ENCODE results near the gene SCTR. TPM values are rescaled to one million over a fixed set of nuclear protein-coding genes. Genes with fewer than 3 reads are reported as not detected.

Gene SCTR
- total RNA-seq = not detected in 2 replicates

DNA sequence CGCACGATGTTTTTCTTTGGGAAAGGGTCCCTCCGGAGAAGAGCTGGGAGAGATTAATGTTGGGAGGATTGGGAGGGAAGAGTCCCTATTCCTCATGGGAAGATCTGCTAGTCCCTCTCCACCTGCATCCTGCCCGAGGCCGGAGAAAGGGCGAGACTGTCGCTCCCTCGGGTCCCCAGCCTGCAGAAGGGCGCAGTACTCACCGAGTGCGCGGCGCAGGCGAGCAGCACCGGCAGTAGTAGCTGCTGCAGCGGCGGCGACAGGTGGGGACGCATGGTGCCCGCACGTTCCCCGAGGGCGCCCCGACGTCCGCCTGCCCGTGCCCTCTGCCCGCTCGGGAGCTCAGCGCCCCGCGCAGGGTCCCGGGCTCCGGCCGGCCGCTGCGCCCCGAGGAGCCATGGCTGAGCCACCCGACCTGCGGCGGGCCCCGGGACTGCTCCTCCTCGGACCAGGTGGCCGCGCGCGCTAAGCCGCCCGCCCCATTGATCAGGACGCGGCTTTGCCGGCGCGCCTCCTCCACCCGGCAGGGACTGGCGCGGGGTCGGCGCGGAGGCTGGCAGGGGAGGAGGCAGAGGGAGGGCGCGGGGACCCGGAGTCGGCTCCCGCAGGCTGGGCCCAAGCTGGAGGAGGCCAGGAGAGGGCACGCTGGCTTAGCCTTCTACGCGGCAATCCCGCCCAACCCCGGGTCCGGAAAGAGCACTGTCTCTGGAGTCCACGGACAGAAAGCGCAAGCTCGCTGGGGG is at the start of gene SCTR:
Gene SCTR (minus strand): TSS at position 532 of the 743 bp plus-strand sequence. CDS start 257 bp downstream, at position 275.
- intact Hi-C loops (cut with micrococcal nuclease) = no loop called here

DNA sequence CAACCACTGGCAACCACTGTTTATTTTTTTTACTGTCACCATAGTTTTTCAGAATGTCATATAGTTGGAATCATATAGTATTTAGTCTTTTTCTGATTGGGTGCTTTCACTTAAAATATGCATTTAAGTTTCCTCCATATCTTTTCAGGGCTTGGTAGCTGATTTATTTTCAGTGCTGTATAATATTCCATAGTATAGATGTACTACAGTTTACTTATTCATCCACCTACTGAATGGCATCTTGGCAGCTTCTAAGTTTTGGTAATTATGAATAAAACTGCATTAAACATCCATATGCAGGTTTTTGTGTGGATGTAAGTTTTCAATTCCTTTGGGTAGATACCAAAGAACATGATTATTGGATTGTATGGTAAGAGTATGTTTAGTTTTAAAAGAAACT is 43.0 kb upstream of the SCTR start:
- intact Hi-C loops (cut with micrococcal nuclease) = no loop called here

DNA sequence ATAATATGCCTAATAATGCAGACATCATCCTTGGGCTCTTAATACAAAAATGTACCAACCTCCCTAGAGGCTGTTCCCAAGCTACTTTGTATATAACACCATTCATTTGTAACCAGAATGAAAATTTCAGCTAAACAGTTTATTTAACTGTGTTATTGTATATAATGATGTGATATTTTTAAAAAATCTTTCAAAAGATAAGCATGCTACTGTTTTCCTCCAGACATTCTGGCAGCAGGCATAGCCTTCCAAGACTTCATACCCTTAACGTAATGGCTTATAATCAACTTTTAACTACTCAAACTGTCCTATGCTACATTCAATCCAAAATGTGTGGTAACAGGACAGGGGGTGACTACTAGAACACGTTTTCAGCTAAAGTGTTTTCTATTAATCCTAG is 41.2 kb upstream of the SCTR start:
- intact Hi-C loops (cut with micrococcal nuclease) = no loop called here

DNA sequence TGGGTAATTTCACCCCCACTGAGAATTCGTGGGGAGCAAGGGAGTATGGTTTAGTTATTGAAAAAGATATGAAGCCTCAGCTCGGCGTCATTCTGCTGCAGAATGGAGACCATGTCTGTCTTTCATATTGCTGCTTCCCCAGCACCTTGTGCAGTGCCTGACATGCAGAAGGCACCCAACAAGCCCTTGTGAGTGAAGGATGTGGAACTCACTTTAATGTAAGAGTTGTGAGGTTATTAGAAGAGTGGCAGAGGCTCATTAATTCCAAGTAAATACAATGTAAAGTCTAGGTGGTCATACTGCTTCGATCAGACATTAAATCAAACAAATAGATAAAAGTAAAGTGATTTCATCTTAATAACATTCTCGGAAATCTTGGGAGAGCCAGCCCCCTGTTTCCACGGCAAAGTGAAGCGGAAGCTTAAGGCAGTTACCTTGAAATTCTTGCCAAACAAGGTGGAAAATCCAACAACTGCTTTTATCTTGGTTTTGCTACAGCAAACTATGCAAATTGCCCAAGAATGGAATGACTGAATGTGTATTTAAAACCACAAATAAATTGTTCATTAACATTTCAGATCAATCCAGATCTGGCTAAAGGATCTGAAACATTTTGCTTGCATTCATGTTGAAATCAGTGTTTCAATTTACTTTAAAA is 29.5 kb upstream of the SCTR start:
- intact Hi-C loops (cut with micrococcal nuclease) = no loop called here

DNA sequence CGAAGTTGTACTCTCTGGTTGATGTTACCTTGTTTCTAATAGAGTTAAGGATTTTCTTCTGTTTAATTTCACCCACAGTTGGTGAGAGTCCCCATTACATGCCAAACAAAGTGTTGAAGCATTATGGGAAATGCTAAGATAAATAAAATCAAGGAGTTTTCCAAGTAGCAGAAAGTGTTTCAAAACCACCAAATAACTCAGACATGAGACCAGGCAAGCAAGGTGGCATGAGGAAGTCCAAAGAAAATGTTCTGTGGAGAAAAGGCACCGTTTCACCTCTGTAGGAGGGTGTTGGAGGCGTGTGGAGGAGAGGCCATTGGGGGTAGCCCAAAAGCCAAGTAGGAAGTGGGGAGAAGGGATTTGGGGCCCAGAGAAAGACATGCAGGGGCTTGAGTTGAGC is 28.6 kb upstream of the SCTR start:
- intact Hi-C loops (cut with micrococcal nuclease) = no loop called here

DNA sequence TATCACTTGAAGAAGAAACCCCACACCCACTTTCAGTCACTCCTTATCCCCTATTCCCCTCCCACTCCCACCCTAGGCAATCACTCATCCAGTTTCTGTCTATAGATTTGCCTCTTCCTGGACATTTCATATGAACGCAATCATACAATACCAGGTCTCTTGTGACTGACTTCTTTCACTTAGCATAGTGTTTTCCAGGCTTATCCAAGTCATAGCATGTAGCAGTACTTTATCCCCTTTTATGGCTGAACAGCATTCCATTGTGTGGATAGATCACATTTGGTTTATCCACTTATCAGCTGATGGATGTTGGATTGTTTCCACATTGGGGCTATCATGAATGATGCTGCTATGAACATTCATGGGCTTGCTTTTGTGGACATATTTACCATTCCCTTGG is 26.6 kb upstream of the SCTR start:
- intact Hi-C loops (cut with micrococcal nuclease) = no loop called here

DNA sequence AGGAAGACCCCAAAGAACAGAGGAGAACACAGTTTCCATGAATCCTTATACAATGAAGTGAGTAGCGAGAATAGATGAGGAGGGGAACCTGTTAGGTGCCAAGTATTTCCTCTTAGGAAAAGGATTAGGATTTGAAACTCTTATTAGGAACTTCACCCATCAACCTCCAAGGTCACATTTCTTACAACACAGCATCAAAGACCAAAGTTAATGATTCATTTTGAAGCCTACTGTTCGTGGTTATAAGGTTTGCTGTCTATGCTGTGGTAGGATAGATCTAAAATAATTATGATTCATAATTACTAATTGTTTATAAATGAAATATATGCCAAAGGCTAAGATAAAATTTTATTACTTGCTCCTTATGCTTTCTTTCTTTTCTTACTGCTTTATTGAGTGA is 26.1 kb upstream of the SCTR start:
- intact Hi-C loops (cut with micrococcal nuclease) = no loop called here

DNA sequence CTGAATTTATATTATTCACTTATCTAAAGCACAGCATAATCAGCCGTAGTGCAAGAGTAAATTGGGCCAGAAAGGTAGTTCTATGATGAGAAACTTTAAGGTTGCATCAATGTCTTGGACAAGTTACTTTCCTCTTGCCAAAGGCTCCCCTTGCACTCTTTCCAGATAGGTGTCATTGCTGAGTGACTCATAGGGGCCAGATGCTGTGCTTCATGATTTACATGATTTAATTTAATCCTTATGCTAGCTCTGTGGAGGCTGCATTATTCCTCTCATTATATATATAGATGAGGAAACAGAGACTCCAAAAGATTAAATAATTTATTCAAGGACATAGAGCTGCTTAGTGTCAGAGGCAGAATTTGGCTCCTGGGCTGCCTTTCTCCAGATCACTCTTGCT is 25.0 kb upstream of the SCTR start:
- intact Hi-C loops (cut with micrococcal nuclease) = no loop called here

DNA sequence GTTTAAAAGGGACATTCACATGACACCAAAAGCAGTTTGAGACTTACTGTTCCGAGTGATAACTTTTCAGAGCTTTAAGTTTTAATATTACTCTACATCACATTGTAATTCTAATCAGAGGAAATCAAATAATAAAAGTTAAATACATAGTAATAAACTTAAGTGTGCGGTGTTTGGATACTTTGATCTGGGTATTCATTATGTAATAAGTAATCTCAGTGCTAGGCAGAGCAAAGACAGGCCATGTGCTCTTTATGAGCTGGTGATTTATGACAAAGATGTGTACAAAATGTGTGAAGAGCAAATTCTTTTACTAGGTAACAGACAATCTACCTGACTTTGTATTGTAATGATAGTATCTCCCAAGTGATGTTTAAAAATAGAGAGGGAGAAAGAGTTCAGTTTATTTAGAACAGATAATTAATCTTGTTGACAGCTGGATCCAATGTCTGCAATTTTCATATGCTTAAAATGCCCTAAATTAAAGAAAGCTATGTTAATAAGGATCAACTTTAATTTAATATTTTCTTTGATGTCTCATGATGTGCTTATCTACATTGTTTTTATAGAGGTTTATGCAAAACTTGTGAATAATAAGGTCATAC is 24.3 kb upstream of the SCTR start:
- intact Hi-C loops (cut with micrococcal nuclease) = no loop called here

DNA sequence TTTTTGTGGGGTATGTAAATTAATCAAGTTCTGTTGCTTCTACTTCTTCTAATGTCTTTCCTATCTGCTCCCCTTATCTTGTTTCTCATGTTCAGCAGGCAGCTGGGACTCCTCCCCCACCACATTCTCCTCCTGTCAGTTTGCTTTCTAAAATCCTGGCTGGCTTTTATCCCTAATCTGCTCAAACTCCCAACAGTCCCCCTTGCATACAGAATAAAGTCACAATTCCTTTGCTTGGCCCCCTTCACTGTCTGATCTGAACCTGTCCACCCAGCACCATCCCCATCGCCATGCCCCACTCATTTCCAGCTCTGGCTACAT is 22.1 kb upstream of the SCTR start:
- intact Hi-C loops (cut with micrococcal nuclease) = no loop called here

DNA sequence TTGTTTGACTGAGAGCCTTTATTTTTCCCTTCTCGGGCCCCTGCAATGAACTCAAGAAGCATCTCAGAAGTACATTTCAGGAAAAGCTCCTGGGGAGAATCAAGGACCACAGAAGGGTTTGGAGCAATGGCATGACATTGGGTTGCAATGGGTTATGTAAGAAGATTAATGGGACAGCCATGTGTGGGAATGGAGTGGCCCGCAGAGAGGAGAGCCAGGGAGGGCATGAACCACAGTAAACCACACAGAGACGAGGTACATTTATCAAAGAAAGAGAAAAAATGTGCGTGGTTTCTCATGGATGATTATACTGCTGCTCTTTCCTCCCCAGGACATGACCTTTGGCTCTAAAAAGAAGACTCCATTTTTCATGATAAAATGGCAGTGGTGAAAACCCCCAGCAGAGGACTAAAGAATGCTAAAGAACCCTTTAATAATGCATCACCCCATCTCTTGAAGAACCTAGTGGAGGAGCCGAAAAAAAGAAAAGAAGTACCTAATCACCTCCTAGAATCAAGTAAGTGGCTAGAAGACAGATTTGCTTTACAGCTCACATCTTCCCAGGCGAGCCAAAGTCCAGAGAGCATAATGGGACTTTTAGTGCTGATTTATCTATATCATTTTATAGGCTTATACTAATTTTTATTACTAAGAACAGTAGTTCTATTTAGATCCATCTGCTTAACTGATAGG is 21.6 kb upstream of the SCTR start:
- intact Hi-C loops (cut with micrococcal nuclease) = no loop called here

DNA sequence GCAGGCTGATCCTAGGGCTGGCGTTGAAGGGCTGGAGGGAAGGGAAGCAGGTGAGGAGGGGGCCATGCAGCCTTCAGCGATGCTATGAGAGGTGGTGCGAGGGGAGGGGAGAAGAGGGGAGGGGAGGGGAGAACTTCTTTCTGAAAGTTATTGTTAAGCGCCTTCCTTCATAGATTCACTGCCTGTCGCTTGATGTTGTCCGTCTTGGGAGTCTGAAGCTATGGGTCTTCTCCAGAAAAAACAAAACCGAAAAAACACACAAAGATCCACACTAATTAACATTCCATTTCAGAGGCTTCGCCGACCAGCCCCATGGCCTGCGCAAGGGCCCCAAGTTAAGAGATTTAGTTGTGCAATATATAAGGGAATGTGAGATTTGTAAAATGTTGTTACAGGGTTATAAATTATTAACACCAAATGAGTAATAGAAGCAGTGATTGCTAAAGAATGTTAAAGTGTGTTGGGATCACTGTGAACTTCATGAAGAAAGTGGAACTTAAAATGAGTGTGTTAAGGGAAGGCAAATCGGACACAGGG is 20.7 kb upstream of the SCTR start:
- intact Hi-C loops (cut with micrococcal nuclease) = no loop called here

DNA sequence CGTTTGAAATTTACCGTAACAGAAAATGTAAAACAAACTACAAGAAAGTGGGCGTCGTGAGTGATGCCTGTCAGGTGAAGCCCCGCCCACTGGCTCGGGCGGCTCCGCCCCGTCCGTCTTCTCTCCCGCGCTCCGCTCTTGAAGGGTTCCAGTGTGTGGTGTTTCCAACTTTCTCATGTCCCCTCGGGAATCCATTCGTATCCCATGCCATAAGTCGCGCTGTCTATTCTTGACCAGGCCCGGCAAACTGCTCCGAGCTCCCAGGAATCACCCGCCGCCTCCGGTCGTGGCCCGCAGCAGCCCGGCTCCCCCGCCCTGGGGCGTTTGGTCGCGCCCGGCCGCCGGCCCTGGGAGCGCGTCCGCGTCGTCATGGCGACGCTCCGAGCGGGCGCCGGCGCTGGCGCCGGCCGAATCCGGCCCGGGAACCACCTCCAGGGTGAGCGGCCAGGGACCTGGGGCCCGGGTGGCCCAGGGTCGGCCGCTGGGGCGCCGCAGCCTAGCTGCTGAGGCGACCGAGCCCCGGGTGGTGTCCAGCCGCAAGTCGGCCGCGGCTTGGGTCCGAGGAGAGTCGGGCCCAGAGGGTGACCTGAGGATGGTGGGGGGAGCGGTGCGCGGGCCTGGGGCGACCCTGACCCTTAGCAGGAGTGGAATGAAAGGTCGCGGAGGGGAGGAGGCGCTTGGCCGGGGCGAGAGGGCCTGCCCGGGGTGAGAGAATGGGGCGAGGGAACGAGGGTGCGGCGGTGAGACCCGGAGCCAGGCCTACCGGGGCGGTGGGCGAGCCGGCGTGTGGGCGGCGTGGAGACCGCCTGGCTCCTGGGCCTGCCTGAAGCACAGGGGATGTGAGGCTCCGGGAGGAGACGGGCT is 20.0 kb upstream of the SCTR start, which contains the start of gene CFAP221:
Gene CFAP221 (plus strand): TSS at position 375 of the 864 bp plus-strand sequence. CDS start 1,683 bp downstream, outside the sequence.
- intact Hi-C loops (cut with micrococcal nuclease) = no loop called here

DNA sequence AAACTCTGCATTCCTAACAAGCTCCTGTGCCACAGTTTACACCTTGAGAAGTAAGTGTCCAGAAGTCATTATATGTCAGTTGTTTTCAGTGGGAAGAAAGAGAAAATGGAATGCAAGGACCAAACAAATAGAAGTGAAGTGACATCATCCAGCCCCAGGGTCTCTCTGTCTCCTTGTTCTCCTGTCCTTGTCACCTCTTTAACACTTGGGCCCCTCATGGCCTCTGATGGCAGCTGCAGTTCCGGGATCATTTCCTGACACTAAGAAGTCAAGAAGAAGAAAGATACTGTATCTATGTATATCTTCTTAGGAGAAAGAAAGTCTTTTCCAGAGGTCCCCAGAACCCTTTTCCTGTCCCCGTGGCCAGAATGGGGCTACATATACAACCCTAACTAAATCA is 17.2 kb upstream of the SCTR start:
- intact Hi-C loops (cut with micrococcal nuclease) = no loop called here

DNA sequence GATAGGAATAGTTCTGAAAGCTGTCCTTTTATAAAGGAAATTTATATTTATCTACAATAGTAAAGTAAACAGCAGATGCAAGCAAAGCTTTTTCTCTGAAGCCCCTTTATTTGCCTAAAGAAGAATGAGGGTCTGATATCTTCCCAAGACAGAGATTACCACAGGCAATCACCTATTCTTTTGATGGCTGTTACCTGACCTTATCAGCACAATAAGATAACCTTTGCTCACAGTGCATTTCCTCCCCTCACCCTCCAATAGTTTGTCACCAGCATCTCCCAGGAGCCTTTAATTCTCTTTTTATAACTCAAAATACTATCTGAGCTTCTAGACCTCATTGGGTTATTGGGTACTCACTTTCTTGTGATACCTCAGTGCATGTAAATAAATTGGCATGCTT is 13.5 kb upstream of the SCTR start:
- intact Hi-C loops (cut with micrococcal nuclease) = no loop called here

DNA sequence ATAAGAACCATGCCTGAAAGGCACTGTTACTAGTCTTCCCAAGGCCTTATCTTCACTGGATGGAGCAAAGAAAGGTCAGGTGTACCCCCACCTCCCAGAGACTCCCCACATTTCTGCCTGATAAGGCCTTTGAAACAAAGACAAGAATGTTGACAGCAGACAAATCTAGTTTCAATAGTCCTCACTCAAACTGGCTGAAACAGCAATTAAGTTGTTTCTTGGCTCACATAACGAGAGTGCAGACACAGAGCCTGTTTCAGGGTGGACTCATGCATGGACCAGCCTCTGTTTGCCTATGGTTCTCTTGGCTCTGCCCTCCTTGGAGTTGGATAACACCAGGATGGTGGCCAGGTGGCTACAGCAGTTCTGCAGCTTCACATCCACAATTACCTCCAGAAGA is 12.4 kb upstream of the SCTR start:
- intact Hi-C loops (cut with micrococcal nuclease) = no loop called here

DNA sequence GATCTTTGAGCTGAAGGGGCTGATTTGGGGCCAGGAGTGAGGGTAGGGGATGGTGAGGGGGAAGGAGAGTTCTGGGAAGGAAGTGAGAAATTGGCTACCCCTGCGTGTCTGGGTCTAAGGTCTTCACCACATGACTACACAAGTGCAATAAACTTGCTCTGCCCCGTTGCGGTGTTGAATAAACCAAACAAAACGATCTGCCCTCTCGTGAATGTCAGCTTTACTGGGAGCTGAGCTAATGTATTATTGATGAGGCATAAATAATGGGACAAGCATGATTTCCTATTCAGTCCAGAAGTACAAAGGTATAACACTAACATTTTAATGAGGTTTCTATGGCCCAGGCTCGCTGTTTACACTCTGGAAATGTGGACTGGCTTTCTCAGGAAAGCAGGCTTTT is 11.9 kb upstream of the SCTR start:
- intact Hi-C loops (cut with micrococcal nuclease) = no loop called here

DNA sequence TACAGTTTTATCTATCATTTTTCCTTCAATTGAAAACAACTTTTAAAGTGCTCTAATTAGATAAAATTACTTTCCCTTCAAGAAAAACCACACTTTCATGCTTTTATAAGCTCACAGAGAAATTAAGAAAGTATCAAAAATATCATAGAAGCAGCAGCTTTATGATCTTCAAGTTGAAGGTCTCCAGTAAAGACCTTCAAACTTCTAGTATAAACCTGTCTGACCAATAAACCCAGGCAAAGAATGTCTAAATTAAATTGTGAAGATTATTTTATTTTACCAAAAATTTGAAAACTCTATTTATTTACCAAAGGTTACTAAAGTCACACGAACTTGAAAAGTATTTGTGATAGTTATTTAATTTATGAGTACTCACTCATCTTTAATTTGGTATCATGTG is 9.3 kb upstream of the SCTR start:
- intact Hi-C loops (cut with micrococcal nuclease) = no loop called here

DNA sequence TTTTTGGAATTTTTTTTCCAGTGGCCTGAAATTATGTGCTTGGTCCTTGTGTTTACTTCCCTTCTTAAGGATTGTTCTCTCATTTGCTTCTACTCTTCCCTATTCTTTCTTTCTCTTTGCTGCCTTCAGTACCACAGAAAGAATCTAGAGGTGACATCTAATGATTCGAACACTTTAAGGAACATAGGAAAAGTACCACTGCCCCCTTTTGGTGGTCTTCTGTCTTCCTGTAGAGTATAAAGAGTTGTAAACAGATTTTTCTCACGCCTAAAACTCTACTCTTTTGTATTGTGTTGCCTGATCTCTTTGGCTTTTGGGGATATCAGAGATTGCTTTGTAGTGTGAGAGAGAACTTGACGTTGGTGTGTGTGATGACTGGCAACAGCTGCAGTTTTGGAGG is 7.0 kb upstream of the SCTR start:
- intact Hi-C loops (cut with micrococcal nuclease) = no loop called here

DNA sequence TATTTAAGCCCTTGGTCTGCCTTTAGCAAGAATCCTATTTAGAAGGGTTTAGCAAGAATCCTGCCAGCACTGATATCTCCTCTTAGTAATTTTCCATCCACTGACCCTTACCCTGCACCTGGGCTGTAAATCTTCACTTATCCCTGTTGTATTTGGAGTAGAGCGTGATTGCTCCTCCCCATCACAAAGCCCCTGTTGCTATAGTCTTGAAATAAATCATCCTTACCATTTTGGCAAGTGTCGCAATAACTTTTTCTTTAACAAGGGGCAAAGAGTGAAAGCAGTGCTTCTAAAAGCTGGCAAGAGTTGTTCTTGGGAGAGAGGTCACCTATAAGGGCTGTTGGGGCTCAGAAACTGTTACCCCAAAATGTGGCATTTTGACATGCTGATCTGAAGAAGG is 3.7 kb upstream of the SCTR start:
- intact Hi-C loops (cut with micrococcal nuclease) = no loop called here

DNA sequence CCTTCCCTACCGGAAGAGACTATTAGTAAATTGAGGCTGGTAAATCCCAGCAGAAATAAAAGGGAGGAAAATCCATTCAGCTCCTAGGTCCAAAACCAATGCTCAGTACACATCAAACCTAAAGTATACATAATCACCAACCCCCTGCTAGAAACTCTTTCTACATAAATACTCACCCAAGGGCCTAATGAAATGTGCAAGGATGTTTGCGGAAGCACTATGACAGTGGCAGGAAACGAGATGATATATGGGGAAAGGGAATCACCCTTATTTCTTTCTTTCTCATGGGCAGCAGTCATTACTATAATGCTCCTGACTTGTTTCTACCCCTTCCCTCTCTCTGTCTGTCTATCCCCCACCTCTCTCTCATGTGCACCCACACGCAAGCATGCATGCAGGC is 1.3 kb upstream of the SCTR start:
- intact Hi-C loops (cut with micrococcal nuclease) = no loop called here

Data from T-helper 1 cell treated with Interleukin-12 subunit alpha and Interleukin-12 subunit beta and Interleukin-4 antibody, amounts not matched to agents 30 ng/mL and 1 ng/mL, for 36 hours (primary cell).